Bronchial epithelial cell (primary cell): ENCODE results near the gene SSH2. TPM values are rescaled to one million over a fixed set of nuclear protein-coding genes. Genes with fewer than 3 reads are reported as not detected.

ENCODE experiments used
- DNase-seq: peaks from one replicate; pipeline ENCODE4 v3.0.0-alpha.2; 2010; ENCODE audit warnings: low read depth
- FAIRE-seq: peaks from 2 replicates; lab custom pipeline; 2011; peaks lifted over from hg19 to GRCh38; lab: Jason Lieb, UNC
- H3K27me3 ChIP-seq: 2 replicates; pipeline ENCODE4 v1.5.1; 2011; ENCODE audit warnings: low read length; ENCODE audit not compliant: control insufficient read depth, insufficient read depth
- H3K36me3 ChIP-seq: 2 replicates; pipeline ENCODE4 v1.5.1; 2011; ENCODE audit warnings: low read length; ENCODE audit not compliant: control insufficient read depth, insufficient read depth
- H3K4me3 ChIP-seq: 2 replicates; pipeline ENCODE4 v1.5.1; 2011; ENCODE audit warnings: mild to moderate bottlenecking, low read depth, low read length, control low read depth
- CTCF ChIP-seq: IDR thresholded peaks from 2 replicates; pipeline ENCODE4 v1.5.1; 2011; ENCODE audit warnings: mild to moderate bottlenecking, moderate library complexity, low read length, control low read depth, inconsistent platforms; ENCODE audit not compliant: insufficient read depth, severe bottlenecking
- total RNA-seq: library from RNA; depleted of rRNA; stranded (reverse); fragments of >200 nt; gene quantifications from 2 replicates; pipeline ENCODE4 v1.2.1, GENCODE V29; 2014

SSH2 gene
- total RNA-seq, 1 donor from 2014 or later = 3.7 TPM

GRCh38 chr17:29716566-29716965 lies 213.5 kb downstream of the SSH2 start:
- FAIRE-seq (no peak), DNase-seq (no peak)
- Histone ChIP-seq H3K4me3 (no peak overlapping the region), H3K36me3 (no peaks in the 10 kb centered on the region), H3K27me3 (no peaks in the 10 kb centered on the region)
- no peak for TF ChIP-seq CTCF

- no peak overlapping the region for H3K4me3 ChIP-seq
- no peaks in the 10 kb centered on the region for H3K27me3 ChIP-seq
- DNase-seq (no peak), FAIRE-seq (no peak)
- H3K36me3 ChIP-seq = no peaks in the 10 kb centered on the region
- no peak for TF ChIP-seq CTCF
These were observed 214.3 kb downstream of the SSH2 start for GRCh38 chr17:29715680-29716079.

- Histone ChIP-seq H3K36me3 (no peaks in the 10 kb centered on the region), H3K4me3 (no peak overlapping the region), H3K27me3 (no peaks in the 10 kb centered on the region)
- TF ChIP-seq CTCF = no peak
- no peak for FAIRE-seq
- no peak for DNase-seq
These were observed 215.9 kb downstream of the SSH2 start for GRCh38 chr17:29714146-29714545.

GRCh38 chr17:29713626-29714025 lies 216.4 kb downstream of the SSH2 start:
- TF ChIP-seq CTCF = no peak
- no peak for FAIRE-seq
- DNase-seq = no peak
- Histone ChIP-seq H3K36me3 (no peaks in the 10 kb centered on the region), H3K27me3 (no peaks in the 10 kb centered on the region), H3K4me3 (no peak overlapping the region)

- H3K27me3 ChIP-seq = no peaks in the 10 kb centered on the region
- no peak for TF ChIP-seq CTCF
- no peak for DNase-seq
- H3K4me3 ChIP-seq = no peak overlapping the region
- no peak for FAIRE-seq
- no peaks in the 10 kb centered on the region for H3K36me3 ChIP-seq
These were observed 218.2 kb downstream of the SSH2 start for GRCh38 chr17:29711588-29712385.
